Measurements from ENCODE around the gene PNPLA6.

DNA sequence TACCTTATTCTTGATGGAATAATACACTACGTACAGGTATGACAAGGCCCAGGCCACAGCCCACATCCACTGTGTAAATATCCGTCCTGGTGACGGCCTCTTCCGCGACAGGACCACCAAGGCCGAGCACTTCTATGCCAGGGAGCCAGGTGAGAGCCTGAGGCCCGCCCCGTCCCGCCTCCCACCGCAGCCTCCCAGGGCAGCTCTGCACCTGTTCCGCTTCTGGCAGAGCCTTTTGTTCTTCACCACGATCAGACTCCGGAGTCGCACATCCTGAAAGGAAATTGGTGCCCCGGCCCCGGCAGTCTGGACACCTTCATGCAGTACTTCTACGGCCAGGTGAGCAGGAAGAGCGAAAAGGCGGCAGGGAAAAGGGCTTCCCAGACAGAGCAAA, 30.2 kb upstream of the PNPLA6 start:
- TF ChIP-seq, protein P1, sequence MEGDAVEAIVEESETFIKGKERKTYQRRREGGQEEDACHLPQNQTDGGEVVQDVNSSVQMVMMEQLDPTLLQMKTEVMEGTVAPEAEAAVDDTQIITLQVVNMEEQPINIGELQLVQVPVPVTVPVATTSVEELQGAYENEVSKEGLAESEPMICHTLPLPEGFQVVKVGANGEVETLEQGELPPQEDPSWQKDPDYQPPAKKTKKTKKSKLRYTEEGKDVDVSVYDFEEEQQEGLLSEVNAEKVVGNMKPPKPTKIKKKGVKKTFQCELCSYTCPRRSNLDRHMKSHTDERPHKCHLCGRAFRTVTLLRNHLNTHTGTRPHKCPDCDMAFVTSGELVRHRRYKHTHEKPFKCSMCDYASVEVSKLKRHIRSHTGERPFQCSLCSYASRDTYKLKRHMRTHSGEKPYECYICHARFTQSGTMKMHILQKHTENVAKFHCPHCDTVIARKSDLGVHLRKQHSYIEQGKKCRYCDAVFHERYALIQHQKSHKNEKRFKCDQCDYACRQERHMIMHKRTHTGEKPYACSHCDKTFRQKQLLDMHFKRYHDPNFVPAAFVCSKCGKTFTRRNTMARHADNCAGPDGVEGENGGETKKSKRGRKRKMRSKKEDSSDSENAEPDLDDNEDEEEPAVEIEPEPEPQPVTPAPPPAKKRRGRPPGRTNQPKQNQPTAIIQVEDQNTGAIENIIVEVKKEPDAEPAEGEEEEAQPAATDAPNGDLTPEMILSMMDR (IDR thresholded peaks at IDR 0.05), result no peak
- no peak for TF ChIP-seq SIN3A (IDR thresholded peaks at IDR 0.05; ENCODE audit: borderline replicate concordance, insufficient read depth, low read depth, low read length)
- no peak for TF ChIP-seq POLR2AphosphoS5 (IDR thresholded peaks at IDR 0.05; ENCODE audit: low read depth, low read length)
- TF ChIP-seq, protein P2, sequence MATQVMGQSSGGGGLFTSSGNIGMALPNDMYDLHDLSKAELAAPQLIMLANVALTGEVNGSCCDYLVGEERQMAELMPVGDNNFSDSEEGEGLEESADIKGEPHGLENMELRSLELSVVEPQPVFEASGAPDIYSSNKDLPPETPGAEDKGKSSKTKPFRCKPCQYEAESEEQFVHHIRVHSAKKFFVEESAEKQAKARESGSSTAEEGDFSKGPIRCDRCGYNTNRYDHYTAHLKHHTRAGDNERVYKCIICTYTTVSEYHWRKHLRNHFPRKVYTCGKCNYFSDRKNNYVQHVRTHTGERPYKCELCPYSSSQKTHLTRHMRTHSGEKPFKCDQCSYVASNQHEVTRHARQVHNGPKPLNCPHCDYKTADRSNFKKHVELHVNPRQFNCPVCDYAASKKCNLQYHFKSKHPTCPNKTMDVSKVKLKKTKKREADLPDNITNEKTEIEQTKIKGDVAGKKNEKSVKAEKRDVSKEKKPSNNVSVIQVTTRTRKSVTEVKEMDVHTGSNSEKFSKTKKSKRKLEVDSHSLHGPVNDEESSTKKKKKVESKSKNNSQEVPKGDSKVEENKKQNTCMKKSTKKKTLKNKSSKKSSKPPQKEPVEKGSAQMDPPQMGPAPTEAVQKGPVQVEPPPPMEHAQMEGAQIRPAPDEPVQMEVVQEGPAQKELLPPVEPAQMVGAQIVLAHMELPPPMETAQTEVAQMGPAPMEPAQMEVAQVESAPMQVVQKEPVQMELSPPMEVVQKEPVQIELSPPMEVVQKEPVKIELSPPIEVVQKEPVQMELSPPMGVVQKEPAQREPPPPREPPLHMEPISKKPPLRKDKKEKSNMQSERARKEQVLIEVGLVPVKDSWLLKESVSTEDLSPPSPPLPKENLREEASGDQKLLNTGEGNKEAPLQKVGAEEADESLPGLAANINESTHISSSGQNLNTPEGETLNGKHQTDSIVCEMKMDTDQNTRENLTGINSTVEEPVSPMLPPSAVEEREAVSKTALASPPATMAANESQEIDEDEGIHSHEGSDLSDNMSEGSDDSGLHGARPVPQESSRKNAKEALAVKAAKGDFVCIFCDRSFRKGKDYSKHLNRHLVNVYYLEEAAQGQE (IDR thresholded peaks at IDR 0.05; ENCODE audit: insufficient read depth in 1 of 2, low read depth in 2 of 2, low read length in 1 of 2), result no peak

All from Panc1 (cell line).